ENCODE data around the gene SZT2. TPM values are rescaled to one million over a fixed set of nuclear protein-coding genes. Genes with fewer than 3 reads are reported as not detected.

Gene SZT2
- total and polyA plus RNA-seq, 10 donors: 9.4 to 115 (median 72.4) TPM

GRCh38 chr1:43426221-43426620 is 36.5 kb downstream of the SZT2 start:
- 81 to 97% (median 94%) methylated on average over 8 to 11 of the region's 11 CpGs for WGBS, 5 donors
- Histone ChIP-seq H3K4me1 (no peaks in the 10 kb centered on the region), H3K4me3 (no peak overlapping the region), H3K9me3 (no peaks in the 10 kb centered on the region), H3K27ac (no peak overlapping the region), H3K27me3 (replicated peaks in 1 of 7) (no peaks in the 10 kb centered on the region), H3K36me3 (peaks cover 0 to 100% (median 93%) of the 10 kb centered on the region in 6 donors)
- TF ChIP-seq CTCF (IDR thresholded peaks at IDR 0.05 in 8 of 11, conservative IDR thresholded peaks at IDR 0.05 in 3 of 11): no peak
- TF ChIP-seq POLR2AphosphoS5 (IDR thresholded peaks at IDR 0.05): no peak
- no peak for TF ChIP-seq POLR2A (IDR thresholded peaks at IDR 0.05)
- intact Hi-C loops (cut with DNase I; ENCODE audit: low total_unique reads): no loop called here
- no peak for DNase-seq

GRCh38 chr1:43427524-43427923 is 37.8 kb downstream of the SZT2 start:
- DNase-seq: no peak
- no peak overlapping the region for H3K4me3 ChIP-seq
- no peaks in the 10 kb centered on the region for H3K4me1 ChIP-seq
- no peak overlapping the region for H3K27ac ChIP-seq
- intact Hi-C loops (cut with DNase I; ENCODE audit: low total_unique reads): no loop called here
- no peaks in the 10 kb centered on the region for H3K9me3 ChIP-seq
- 89 to 96% (median 94%) methylated on average over 10 to 14 of the region's 14 CpGs for WGBS, 5 donors
- no peak for TF ChIP-seq POLR2AphosphoS5 (IDR thresholded peaks at IDR 0.05)
- TF ChIP-seq POLR2A (IDR thresholded peaks at IDR 0.05): no peak
- TF ChIP-seq CTCF (IDR thresholded peaks at IDR 0.05 in 8 of 11, conservative IDR thresholded peaks at IDR 0.05 in 3 of 11): no peak
- H3K27me3 ChIP-seq (replicated peaks in 1 of 7): no peaks in the 10 kb centered on the region
- peaks cover 0 to 100% (median 94%) of the 10 kb centered on the region in 6 donors for H3K36me3 ChIP-seq

- no peak overlapping the region for H3K4me3 ChIP-seq
- H3K36me3 ChIP-seq: peaks cover 0 to 100% (median 94%) of the 10 kb centered on the region in 6 donors
- no peaks in the 10 kb centered on the region for H3K27me3 ChIP-seq (replicated peaks in 1 of 7)
- intact Hi-C loops (cut with DNase I; ENCODE audit: low total_unique reads): no loop called here
- 87 to 95% (median 93%) methylated on average over 6 to 9 of the region's 9 CpGs for WGBS, 5 donors
- H3K9me3 ChIP-seq: no peaks in the 10 kb centered on the region
- no peak for TF ChIP-seq POLR2A (IDR thresholded peaks at IDR 0.05)
- TF ChIP-seq POLR2AphosphoS5 (IDR thresholded peaks at IDR 0.05): peak in 1 of 3 donors; percentile 31
- no peaks in the 10 kb centered on the region for H3K4me1 ChIP-seq
- DNase-seq: peak; percentile 54
- no peak overlapping the region for H3K27ac ChIP-seq
Observed at GRCh38 chr1:43427941-43428340, 38.2 kb downstream of the SZT2 start.

GRCh38 chr1:43430831-43431230 is 41.1 kb downstream of the SZT2 start:
- Histone ChIP-seq H3K27ac (no peak overlapping the region), H3K4me1 (peaks cover 0 to 15% (median 0%) of the 10 kb centered on the region in 6 donors), H3K36me3 (peaks cover 0 to 100% (median 87%) of the 10 kb centered on the region in 6 donors), H3K27me3 (replicated peaks in 1 of 7) (no peaks in the 10 kb centered on the region), H3K4me3 (no peak overlapping the region), H3K9me3 (no peaks in the 10 kb centered on the region)
- 92 to 97% (median 96%) methylated on average over 5 of the region's 5 CpGs for WGBS, 5 donors
- no peak for TF ChIP-seq POLR2AphosphoS5 (IDR thresholded peaks at IDR 0.05)
- TF ChIP-seq CTCF (IDR thresholded peaks at IDR 0.05 in 8 of 11, conservative IDR thresholded peaks at IDR 0.05 in 3 of 11): no peak
- TF ChIP-seq POLR2A (IDR thresholded peaks at IDR 0.05): no peak
- intact Hi-C loops (cut with DNase I; ENCODE audit: low total_unique reads): no loop called here
- DNase-seq: peak; percentile 51

- Histone ChIP-seq H3K27ac (no peak overlapping the region), H3K4me1 (peaks cover 0 to 23% (median 0%) of the 10 kb centered on the region in 6 donors), H3K9me3 (no peaks in the 10 kb centered on the region), H3K27me3 (replicated peaks in 1 of 7) (no peaks in the 10 kb centered on the region), H3K4me3 (no peak overlapping the region), H3K36me3 (peaks cover 0 to 100% (median 78%) of the 10 kb centered on the region in 6 donors)
- TF ChIP-seq POLR2A (IDR thresholded peaks at IDR 0.05) (no peak), POLR2AphosphoS5 (IDR thresholded peaks at IDR 0.05) (no peak), CTCF (IDR thresholded peaks at IDR 0.05 in 8 of 11, conservative IDR thresholded peaks at IDR 0.05 in 3 of 11) (no peak)
- intact Hi-C loops (cut with DNase I; ENCODE audit: low total_unique reads): no loop called here
- DNase-seq: peak; percentile 30
- 92 to 100% (median 95%) methylated on average over 8 to 9 of the region's 9 CpGs for WGBS, 5 donors
Observed at GRCh38 chr1:43431676-43432075, 42.0 kb downstream of the SZT2 start.

Data from spleen (tissue), 11 donors.